HCT116 (cell line): Measurements from ENCODE around the gene ELMO2. TPM values are rescaled to one million over a fixed set of nuclear protein-coding genes. Genes with fewer than 3 reads are reported as not detected.

Experiments used
- ATAC-seq: fragments of 200-7000 bp; cut with Tn5 transposase; 2 replicates; pipeline ENCODE4 v1.9.1; 2020; ENCODE audit warnings: mild to moderate bottlenecking, moderate library complexity
- BruUV-seq: library from RNA; stranded (reverse); fragments of 400-500 nt; replicated peaks from 2 replicates; lab custom pipeline; 2021; lab: Mats Ljungman, UMichigan
- CTCF ChIA-PET: fragments of 300-600 bp; sonication (Branson Sonifier 250); formaldehyde crosslinking; loops from one replicate; lab custom pipeline; 2021; ENCODE audit warnings: antibody characterized with exemption; lab: Charles Lee
- POLR2A ChIA-PET: fragments of 300-600, 350-600 bp; sonication (Branson Sonifier 250); formaldehyde crosslinking; loops from one replicate; lab custom pipeline; 2021; ENCODE audit warnings: antibody characterized with exemption; lab: Charles Lee
- RAD21 ChIA-PET, 2 experiments: fragments of 300-600 bp; sonication (Branson Sonifier 250); formaldehyde crosslinking; loops; one replicate each; lab custom pipeline; 2023; ENCODE audit warnings: low total read pairs in 2 of 2; ENCODE audit not compliant: uncharacterized antibody in 2 of 2, unreplicated experiment in 2 of 2, low non-redundant PET in 1 of 2; lab: Charles Lee
- DNase-seq: peaks from one replicate; pipeline ENCODE4 v3.0.0-alpha.2; 2010; ENCODE audit warnings: low read depth, low spot score
- H2AFZ ChIP-seq: fragments of 200-600 bp; shearing (Covaris generic), sonication (generic); 2 replicates; pipeline ENCODE4 v1.6.1; 2017; ENCODE audit warnings: low read depth, mixed run types, mixed read lengths, antibody characterized with exemption, low read length; ENCODE audit not compliant: poor library complexity, severe bottlenecking
- H3K27ac ChIP-seq: 2 replicates; pipeline ENCODE4 v1.5.1; 2012; ENCODE audit warnings: low read depth, low read length
- H3K27me3 ChIP-seq: fragments of 200-600 bp; sonication (generic); 2 replicates; pipeline ENCODE4 v1.6.1; 2016; ENCODE audit warnings: mixed run types, low read length, mixed read lengths; ENCODE audit not compliant: insufficient read depth
- H3K36me3 ChIP-seq, 2 experiments: fragments of 200-500 bp in 1 of 2; fragments of 200-600 bp in 1 of 2; sonication (Bioruptor generic) in 1 of 2; sonication (generic) in 1 of 2; 2 replicates each; pipeline versions ENCODE4 v1.5.1 to v1.6.1; 2014 to 2016; ENCODE audit warnings: low read length in 2 of 2, inconsistent platforms in 1 of 2, mixed read lengths in 1 of 2, mixed run types in 1 of 2; ENCODE audit not compliant: insufficient read depth in 2 of 2, control insufficient read depth in 1 of 2
- H3K4me1 ChIP-seq, 2 experiments: fragments of 200-600 bp in 1 of 2; sonication (generic) in 1 of 2; 2 replicates each; pipeline versions ENCODE4 v1.5.1 to v1.6.1; 2012 to 2017; ENCODE audit warnings: low read length in 2 of 2, inconsistent platforms in 1 of 2, mild to moderate bottlenecking in 1 of 2, mixed read lengths in 1 of 2, mixed run types in 1 of 2, moderate library complexity in 1 of 2; ENCODE audit not compliant: insufficient read depth in 2 of 2, control insufficient read depth in 1 of 2
- H3K4me2 ChIP-seq: fragments of 200-600 bp; sonication (generic); 2 replicates; pipeline ENCODE4 v1.6.1; 2017; ENCODE audit warnings: mixed run types, low read length, mixed read lengths
- H3K4me3 ChIP-seq, 2 experiments: fragments of 200-600 bp in 1 of 2; sonication (generic) in 1 of 2; replicated peaks in 1 of 2; 2 replicates each; pipeline ENCODE4 v1.5.1; 2011 to 2016; ENCODE audit warnings: low read length in 2 of 2, control low read depth in 1 of 2, low read depth in 1 of 2, mild to moderate bottlenecking in 1 of 2, mixed read lengths in 1 of 2, mixed run types in 1 of 2
- H3K79me2 ChIP-seq: fragments of 200-600 bp; sonication (generic); 2 replicates; pipeline ENCODE4 v1.6.1; 2017; ENCODE audit warnings: mild to moderate bottlenecking, mixed run types, low read length, moderate library complexity, mixed read lengths; ENCODE audit not compliant: insufficient read depth
- H3K9ac ChIP-seq: fragments of 200-600 bp; sonication (generic); 2 replicates; pipeline ENCODE4 v1.6.1; 2016; ENCODE audit warnings: low read length, mixed read lengths
- H3K9me2 ChIP-seq: fragments of 200-600 bp; sonication (generic), shearing (Covaris generic); 2 replicates; pipeline ENCODE4 v1.6.1; 2017; ENCODE audit warnings: mixed run types, mild to moderate bottlenecking, moderate library complexity; ENCODE audit not compliant: insufficient read depth
- H3K9me3 ChIP-seq, 2 experiments: fragments of 200-500 bp in 1 of 2; fragments of 200-600 bp in 1 of 2; sonication (Bioruptor generic) in 1 of 2; sonication (generic) in 1 of 2; 2 replicates each; pipeline ENCODE4 v1.6.1; 2014 to 2017; ENCODE audit warnings: low read length in 2 of 2, mixed read lengths in 2 of 2, inconsistent platforms in 1 of 2, low read depth in 1 of 2, mild to moderate bottlenecking in 1 of 2, mixed run types in 1 of 2, moderate library complexity in 1 of 2; ENCODE audit not compliant: control insufficient read depth in 1 of 2, insufficient read depth in 1 of 2
- H4K20me1 ChIP-seq: fragments of 200-600 bp; sonication (generic), shearing (Covaris generic); 2 replicates; pipeline ENCODE4 v1.6.1; 2017; ENCODE audit warnings: mixed run types, mild to moderate bottlenecking, moderate library complexity; ENCODE audit not compliant: insufficient read depth
- EGR1 ChIP-seq: IDR thresholded peaks from 2 replicates; pipeline ENCODE4 v1.6.1; 2012; ENCODE audit warnings: low read depth
- POLR2A ChIP-seq: IDR thresholded peaks from 2 replicates; pipeline ENCODE4 v1.7.0; 2011; ENCODE audit warnings: borderline replicate concordance; ENCODE audit not compliant: insufficient read depth, insufficient read length; ENCODE audit errors: extremely low read depth
- POLR2AphosphoS5 ChIP-seq: IDR thresholded peaks from 2 replicates; pipeline ENCODE4 v1.6.1; 2011; ENCODE audit warnings: mild to moderate bottlenecking, low read depth, low read length, moderate library complexity
- RAD21 ChIP-seq: IDR thresholded peaks from 2 replicates; pipeline ENCODE4 v1.6.1; 2012; ENCODE audit warnings: low read depth, mild to moderate bottlenecking
- REST ChIP-seq: IDR thresholded peaks from 2 replicates; pipeline ENCODE4 v1.6.1; 2012; ENCODE audit warnings: low read depth
- SIN3A ChIP-seq: IDR thresholded peaks from 2 replicates; pipeline ENCODE4 v1.6.1; 2012; ENCODE audit warnings: low read depth
- SP1 ChIP-seq: IDR thresholded peaks from 2 replicates; pipeline ENCODE4 v1.6.1; 2012; ENCODE audit warnings: low read depth
- TCF7L2 ChIP-seq: IDR thresholded peaks from 2 replicates; pipeline ENCODE4 v1.7.0; 2011; ENCODE audit warnings: borderline replicate concordance, inconsistent platforms; ENCODE audit not compliant: insufficient read depth, insufficient read length; ENCODE audit errors: extremely low read depth
- intact Hi-C: fragments of 100-400 bp; cut with micrococcal nuclease; formaldehyde crosslinking; loops from 2 replicates; pipeline ENCODE4 v1.10.0; 2022
- total RNA-seq: library from RNA; stranded (reverse); gene quantifications from one replicate; pipeline ENCODE4 v1.2.1, GENCODE V29; 2021; ENCODE audit not compliant: unreplicated experiment
- TF ChIP-seq, protein P1 (sequence below): IDR thresholded peaks from 2 replicates; pipeline ENCODE4 v1.6.1; 2011; ENCODE audit warnings: mild to moderate bottlenecking, low read length, moderate library complexity; ENCODE audit not compliant: insufficient replicate concordance; ENCODE audit errors: extremely low read depth

Gene ELMO2
- total RNA-seq, 1 experiment from 2014 or later: 22.9 TPM

DNA sequence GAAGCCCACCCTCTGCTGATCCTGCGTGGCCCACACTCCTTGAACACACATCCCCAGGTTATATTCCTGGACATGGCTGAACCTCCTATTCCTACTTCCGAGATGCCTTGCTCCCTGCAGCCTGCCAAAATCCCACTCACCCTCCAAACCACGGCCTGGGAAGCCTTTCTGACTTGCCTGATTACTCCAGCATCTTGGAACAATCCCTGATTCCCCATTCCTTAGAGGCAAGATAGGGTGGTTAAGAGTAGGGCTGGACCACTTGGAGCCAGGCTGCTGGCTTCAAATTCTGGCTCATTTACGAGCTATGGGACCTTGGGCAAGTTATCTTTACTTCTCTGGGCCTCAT is 52.2 kb downstream of the ELMO2 start:
- H3K9ac ChIP-seq: no peak overlapping the region
- TSS peak; percentile 3 for BruUV-seq

GRCh38 chr20:46353500-46354206 is 52.8 kb downstream of the ELMO2 start:
- no TSS peak for BruUV-seq
- no peaks in the 10 kb centered on the region for H3K27me3 ChIP-seq
- TF ChIP-seq, protein P1, sequence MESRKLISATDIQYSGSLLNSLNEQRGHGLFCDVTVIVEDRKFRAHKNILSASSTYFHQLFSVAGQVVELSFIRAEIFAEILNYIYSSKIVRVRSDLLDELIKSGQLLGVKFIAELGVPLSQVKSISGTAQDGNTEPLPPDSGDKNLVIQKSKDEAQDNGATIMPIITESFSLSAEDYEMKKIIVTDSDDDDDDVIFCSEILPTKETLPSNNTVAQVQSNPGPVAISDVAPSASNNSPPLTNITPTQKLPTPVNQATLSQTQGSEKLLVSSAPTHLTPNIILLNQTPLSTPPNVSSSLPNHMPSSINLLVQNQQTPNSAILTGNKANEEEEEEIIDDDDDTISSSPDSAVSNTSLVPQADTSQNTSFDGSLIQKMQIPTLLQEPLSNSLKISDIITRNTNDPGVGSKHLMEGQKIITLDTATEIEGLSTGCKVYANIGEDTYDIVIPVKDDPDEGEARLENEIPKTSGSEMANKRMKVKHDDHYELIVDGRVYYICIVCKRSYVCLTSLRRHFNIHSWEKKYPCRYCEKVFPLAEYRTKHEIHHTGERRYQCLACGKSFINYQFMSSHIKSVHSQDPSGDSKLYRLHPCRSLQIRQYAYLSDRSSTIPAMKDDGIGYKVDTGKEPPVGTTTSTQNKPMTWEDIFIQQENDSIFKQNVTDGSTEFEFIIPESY: no peak
- TF ChIP-seq RAD21 (no peak), SP1 (no peak), REST (no peak), TCF7L2 (no peak), SIN3A (no peak), POLR2AphosphoS5 (no peak)
- H3K4me3 ChIP-seq: no peak overlapping the region
- ChIA-PET RAD21 (no interaction called here), POLR2A (no interaction called here), CTCF (no interaction called here)
- H3K36me3 ChIP-seq: peaks cover 2 to 9% of the 10 kb centered on the region in 2 experiments; a peak in 1 of 4 replicates
- no peaks in the 10 kb centered on the region for H4K20me1 ChIP-seq
- no peak for DNase-seq
- no peak overlapping the region for H3K4me2 ChIP-seq
- ATAC-seq: no peak
- no peak overlapping the region for H2AFZ ChIP-seq
- H3K9me2 ChIP-seq: no peaks in the 10 kb centered on the region
- intact Hi-C loops: no loop called here
- H3K27ac ChIP-seq: no peak overlapping the region
- H3K4me1 ChIP-seq: 0 out of 4 replicates have a peak, but pooled peaks cover 0 to 3% of the 10 kb centered on the region in 2 experiments
- H3K9me3 ChIP-seq: no peaks in the 10 kb centered on the region
- H3K79me2 ChIP-seq: no peaks in the 10 kb centered on the region
- no peak overlapping the region for H3K9ac ChIP-seq

More for the DNA sequence above, 52.2 kb downstream of the ELMO2 start:
- H3K9me2 ChIP-seq: no peaks in the 10 kb centered on the region
- ChIA-PET CTCF (no interaction called here), RAD21 (no interaction called here), POLR2A (no interaction called here)
- H3K4me3 ChIP-seq: no peak overlapping the region
- peaks cover 2 to 9% of the 10 kb centered on the region in 2 experiments; a peak in 1 of 4 replicates for H3K36me3 ChIP-seq
- ATAC-seq: no peak
- H3K27ac ChIP-seq: no peak overlapping the region
- H3K79me2 ChIP-seq: no peaks in the 10 kb centered on the region
- DNase-seq: no peak
- no peaks in the 10 kb centered on the region for H3K27me3 ChIP-seq
- 0 out of 4 replicates have a peak, but pooled peaks cover 0 to 3% of the 10 kb centered on the region in 2 experiments for H3K4me1 ChIP-seq
- intact Hi-C loops: no loop called here
- no peak overlapping the region for H3K4me2 ChIP-seq
- H2AFZ ChIP-seq: no peak overlapping the region
- H3K9me3 ChIP-seq: no peaks in the 10 kb centered on the region
- H4K20me1 ChIP-seq: no peaks in the 10 kb centered on the region
- TF ChIP-seq, protein P1: no peak
- no peak for TF ChIP-seq POLR2A
- no peak for TF ChIP-seq EGR1
